ENCODE data around the gene LGALS8. TPM values are rescaled to one million over a fixed set of nuclear protein-coding genes. Genes with fewer than 3 reads are reported as not detected.

LGALS8 gene
- polyA plus RNA-seq, 2 of the 4 experiments (the other 2 are of a cell fraction): 32.3 to 61.3 TPM

GRCh38 chr1:236492378-236492777 is 31.4 kb upstream of the LGALS8 start:
- Histone ChIP-seq H3K9me3 (no peaks in the 10 kb centered on the region), H3K4me3 (no peak overlapping the region), H3K27ac (no peak overlapping the region), H3K4me2 (no peak overlapping the region), H3K4me1 (0 out of 3 replicates have a peak, but pooled peaks cover 6% of the 10 kb centered on the region)
- ATAC-seq (no peak), FAIRE-seq (no peak), DNase-seq (ENCODE audit: low read depth in 1 of 2, low spot score in 1 of 2) (no peak)
- CTCF ChIA-PET: interaction anchor here (0.9 to 11.7 kb wide), 3 partner anchors 28 to 387 kb away, joined by 3 to 110 read pairs (median 3); no protein-coding TSS in a partner anchor
- TF ChIP-seq HOXA7 (CRISPR knock-in tag; IDR thresholded peaks at IDR 0.05): no peak
- TF ChIP-seq ELK1 (IDR thresholded peaks at IDR 0.05; ENCODE audit: low read depth, low read length): no peak
- TF ChIP-seq PBX3 (IDR thresholded peaks at IDR 0.05): no peak
- TF ChIP-seq JUNB (IDR thresholded peaks at IDR 0.05): no peak
- no peak for TF ChIP-seq FOSL2 (IDR thresholded peaks at IDR 0.05)
- no peak for TF ChIP-seq FOSL2 (CRISPR knock-in tag; IDR thresholded peaks at IDR 0.05)
- TF ChIP-seq TFCP2L1 (CRISPR knock-in tag; IDR thresholded peaks at IDR 0.05): no peak
- TF ChIP-seq RAD21 (conservative IDR thresholded peaks at IDR 0.05 in 1 of 2, IDR thresholded peaks at IDR 0.05 in 1 of 2): no peak
- no peak for TF ChIP-seq TP53 (CRISPR knock-in tag; IDR thresholded peaks at IDR 0.05)
- TF ChIP-seq KDM1A (IDR thresholded peaks at IDR 0.05; ENCODE audit: low read depth): no peak
- TF ChIP-seq BHLHE40 (IDR thresholded peaks at IDR 0.05; ENCODE audit: low read depth, low read length): no peak
- TF ChIP-seq BCL3 (IDR thresholded peaks at IDR 0.05): no peak
- TF ChIP-seq PHF8 (IDR thresholded peaks at IDR 0.05; ENCODE audit: borderline replicate concordance, low read depth): no peak
- TF ChIP-seq MAZ (IDR thresholded peaks at IDR 0.05; ENCODE audit: borderline replicate concordance, low read depth, low read length): no peak
- TF ChIP-seq RARB (CRISPR knock-in tag; IDR thresholded peaks at IDR 0.05): no peak
- no peak for TF ChIP-seq EP300 (IDR thresholded peaks at IDR 0.05)
- no peak for TF ChIP-seq HOXB5 (CRISPR knock-in tag; IDR thresholded peaks at IDR 0.05)
- no peak for TF ChIP-seq MAX (IDR thresholded peaks at IDR 0.05)
- 95% methylated on average over 2 of the region's 2 CpGs for WGBS (ENCODE audit: missing lambda C conversion rate)
- POLR2A ChIA-PET: no interaction called here

- no peak for FAIRE-seq
- no peak for TF ChIP-seq PHF8 (IDR thresholded peaks at IDR 0.05; ENCODE audit: borderline replicate concordance, low read depth)
- CTCF ChIA-PET: interaction anchor here (0.6 to 2.0 kb wide), 3 partner anchors 9 to 390 kb away, joined by 3 to 4 read pairs (median 3); no protein-coding TSS in a partner anchor
- H3K4me2 ChIP-seq: no peak overlapping the region
- H3K9me3 ChIP-seq: no peaks in the 10 kb centered on the region
- WGBS (ENCODE audit: missing lambda C conversion rate): 93% methylated on average over 11 of the region's 11 CpGs
- POLR2A ChIA-PET: no interaction called here
- DNase-seq (ENCODE audit: low read depth in 1 of 2, low spot score in 1 of 2): no peak
- H3K27ac ChIP-seq: no peak overlapping the region
- no peak overlapping the region for H3K4me3 ChIP-seq
- H3K4me1 ChIP-seq: 0 out of 3 replicates have a peak, but pooled peaks cover 6% of the 10 kb centered on the region
- no peak for ATAC-seq
Observed at GRCh38 chr1:236494082-236494481, 29.7 kb upstream of the LGALS8 start.

GRCh38 chr1:236494586-236495466 is 29.0 kb upstream of the LGALS8 start:
- Histone ChIP-seq H3K9me3 (no peaks in the 10 kb centered on the region), H3K4me3 (no peak overlapping the region), H3K4me2 (no peak overlapping the region), H3K27ac (no peak overlapping the region), H3K4me1 (0 out of 3 replicates have a peak, but pooled peaks cover 6% of the 10 kb centered on the region)
- FAIRE-seq (no peak), DNase-seq (ENCODE audit: low read depth in 1 of 2, low spot score in 1 of 2) (no peak), ATAC-seq (peak; percentile 27 to 37; a peak in 4 of 6 replicates)
- ChIA-PET CTCF (interaction anchor here (0.8 to 2.0 kb wide), 3 partner anchors 8 to 391 kb away, joined by 3 to 6 read pairs (median 4); no protein-coding TSS in a partner anchor), POLR2A (no interaction called here)
- 64% methylated on average over 10 of the region's 10 CpGs for WGBS (ENCODE audit: missing lambda C conversion rate)
- TF ChIP-seq HOXB13 (CRISPR knock-in tag; IDR thresholded peaks at IDR 0.05; ENCODE audit: low read depth) (no peak), RCOR1 (IDR thresholded peaks at IDR 0.05; ENCODE audit: low read depth, low read length) (no peak), BCL3 (IDR thresholded peaks at IDR 0.05) (no peak), KDM5A (IDR thresholded peaks at IDR 0.05) (no peak), CTCF (IDR thresholded peaks at IDR 0.05) (no peak), EHMT2 (IDR thresholded peaks at IDR 0.05; ENCODE audit: low read depth) (no peak), TFCP2L1 (CRISPR knock-in tag; IDR thresholded peaks at IDR 0.05) (no peak), MAX (IDR thresholded peaks at IDR 0.05) (no peak), HEYL (CRISPR knock-in tag; IDR thresholded peaks at IDR 0.05) (no peak)

Measured in A549 (cell line).